Activated T-cell treated with anti-CD3 and anti-CD28 coated beads, Interleukin-2, amount 50 U/mL, for 4 hours (primary cell): Measurements from ENCODE around the gene DAB2IP. TPM values are rescaled to one million over a fixed set of nuclear protein-coding genes. Genes with fewer than 3 reads are reported as not detected.

ENCODE experiments used
- ATAC-seq, 2 donors: fragments of 200-7000 bp; cut with Tn5 transposase; one replicate each; pipeline ENCODE4 v1.10.0; 2021
- DNase-seq: peaks from one replicate; pipeline ENCODE4 v3.0.0-alpha.2; 2020
- H3K27me3 Mint-ChIP-seq: one replicate; pipeline ENCODE4 v1.8.0; 2021; ENCODE audit warnings: low read depth, mixed read lengths
- H3K36me3 Mint-ChIP-seq: one replicate; pipeline ENCODE4 v1.8.0; 2022; ENCODE audit warnings: mixed read lengths; ENCODE audit not compliant: insufficient read depth
- H3K4me1 Mint-ChIP-seq: one replicate; pipeline ENCODE4 v1.8.0; 2021; ENCODE audit warnings: low read depth, mixed read lengths
- H3K4me3 Mint-ChIP-seq: one replicate; pipeline ENCODE4 v1.8.0; 2021; ENCODE audit warnings: mild to moderate bottlenecking, moderate library complexity, mixed read lengths
- H3K9me3 Mint-ChIP-seq: one replicate; pipeline ENCODE4 v1.8.0; 2021; ENCODE audit warnings: mixed read lengths
- total RNA-seq, 3 donors: library from RNA; stranded (reverse); gene quantifications; one replicate each; pipeline ENCODE4 v1.2.1, GENCODE V29; 2021

Gene DAB2IP
- total RNA-seq, 3 donors from 2014 or later = 0.14 to 0.24 (median 0.18) TPM

DNA sequence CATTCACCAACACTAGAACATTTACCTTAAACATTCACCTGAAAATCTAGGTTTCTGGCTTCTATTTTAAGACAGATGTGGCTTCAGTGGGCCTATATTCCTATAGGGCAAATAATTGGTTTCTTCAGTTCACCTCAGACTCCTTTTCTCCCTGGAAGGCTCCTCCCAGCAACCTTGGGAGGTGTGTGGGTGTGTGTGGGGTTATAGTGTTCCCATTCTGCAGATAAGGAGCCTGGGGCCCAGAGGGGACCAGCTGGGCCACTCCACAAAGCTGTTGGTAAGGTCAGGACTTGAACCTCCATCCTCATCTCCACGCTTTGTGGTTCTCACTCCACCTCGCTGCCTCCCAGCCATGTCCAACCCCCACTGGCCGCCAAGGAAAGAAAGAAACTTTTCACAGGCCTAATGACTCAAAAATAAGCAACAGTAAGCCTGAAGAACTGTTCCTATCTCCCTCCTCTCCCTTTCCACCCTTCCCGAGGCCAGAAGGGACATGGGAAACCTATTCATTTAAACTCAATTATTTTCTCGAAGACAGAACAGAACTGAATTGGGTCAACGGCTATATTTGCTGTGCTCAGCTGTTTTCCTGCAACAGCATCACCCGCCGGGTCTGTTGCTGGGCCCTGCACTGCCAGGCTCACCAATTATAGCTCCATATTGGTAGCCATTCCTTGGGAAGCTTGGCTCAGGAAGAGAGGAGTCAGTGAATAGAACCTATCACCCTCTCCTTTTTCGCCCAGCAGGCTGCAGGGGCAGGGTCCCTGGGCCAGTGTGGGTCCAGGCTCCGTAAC is 78.5 kb downstream of the DAB2IP start:
- Mint-ChIP-seq H3K9me3 (no peaks in the 10 kb centered on the region), H3K4me3 (no peak overlapping the region), H3K4me1 (peaks cover 2% of the 10 kb centered on the region), H3K27me3 (peaks cover 15% of the 10 kb centered on the region), H3K36me3 (no peaks in the 10 kb centered on the region)
- ATAC-seq = no peak
- DNase-seq = no peak

DNA sequence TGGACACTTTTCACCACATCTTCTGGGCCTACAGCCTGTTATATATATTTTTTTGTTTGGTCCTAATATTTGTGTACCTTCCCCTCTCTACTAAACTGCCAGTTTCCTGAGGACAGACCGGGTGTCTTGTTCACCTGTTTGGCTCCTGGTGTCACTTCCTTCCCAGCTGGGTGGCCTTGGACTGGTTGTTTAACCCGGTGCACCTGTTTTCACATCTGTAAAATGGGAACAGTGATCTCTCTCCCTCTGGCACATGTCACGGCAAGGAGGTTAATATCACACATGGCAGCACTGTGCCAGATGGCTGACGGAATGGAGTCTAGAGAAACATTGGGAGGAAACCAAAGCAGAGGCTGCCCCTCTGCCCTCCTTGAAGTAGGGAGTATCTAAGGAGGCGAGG is 79.7 kb downstream of the DAB2IP start:
- H3K9me3 Mint-ChIP-seq = no peaks in the 10 kb centered on the region
- DNase-seq (no peak), ATAC-seq (no peak)
- peaks cover 26% of the 10 kb centered on the region for H3K27me3 Mint-ChIP-seq
- no peaks in the 10 kb centered on the region for H3K36me3 Mint-ChIP-seq
- H3K4me1 Mint-ChIP-seq = peaks cover 4% of the 10 kb centered on the region
- H3K4me3 Mint-ChIP-seq = no peak overlapping the region

- no peaks in the 10 kb centered on the region for H3K36me3 Mint-ChIP-seq
- DNase-seq (no peak), ATAC-seq (no peak)
- H3K4me3 Mint-ChIP-seq = no peak overlapping the region
- peaks cover 8% of the 10 kb centered on the region for H3K4me1 Mint-ChIP-seq
- peaks cover 30% of the 10 kb centered on the region for H3K27me3 Mint-ChIP-seq
- no peaks in the 10 kb centered on the region for H3K9me3 Mint-ChIP-seq
Observed at GRCh38 chr9:121731919-121732318, 80.5 kb downstream of the DAB2IP start.

DNA sequence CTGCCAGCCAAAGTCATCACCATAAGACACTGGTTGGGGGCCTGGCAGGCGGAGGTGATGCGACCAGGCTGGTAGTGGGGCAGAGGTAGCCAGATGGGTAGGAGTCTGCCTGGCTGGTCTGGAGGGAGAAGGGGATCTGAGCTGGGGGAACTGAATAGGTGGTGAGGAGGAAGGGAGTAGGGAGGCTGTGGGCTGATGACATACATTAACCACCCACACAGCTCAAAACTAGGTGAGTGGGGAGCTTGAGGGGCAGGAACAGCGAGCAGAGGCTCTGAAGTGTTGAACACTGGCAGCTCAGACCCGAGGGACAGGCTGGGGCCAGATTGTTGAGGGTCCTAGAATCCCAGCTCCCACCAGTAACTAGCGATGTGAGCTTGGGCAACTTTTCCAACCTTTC is 81.0 kb downstream of the DAB2IP start:
- Mint-ChIP-seq H3K4me1 (peaks cover 8% of the 10 kb centered on the region), H3K36me3 (no peaks in the 10 kb centered on the region), H3K27me3 (peaks cover 35% of the 10 kb centered on the region), H3K4me3 (no peak overlapping the region), H3K9me3 (no peaks in the 10 kb centered on the region)
- DNase-seq (no peak), ATAC-seq (no peak)

DNA sequence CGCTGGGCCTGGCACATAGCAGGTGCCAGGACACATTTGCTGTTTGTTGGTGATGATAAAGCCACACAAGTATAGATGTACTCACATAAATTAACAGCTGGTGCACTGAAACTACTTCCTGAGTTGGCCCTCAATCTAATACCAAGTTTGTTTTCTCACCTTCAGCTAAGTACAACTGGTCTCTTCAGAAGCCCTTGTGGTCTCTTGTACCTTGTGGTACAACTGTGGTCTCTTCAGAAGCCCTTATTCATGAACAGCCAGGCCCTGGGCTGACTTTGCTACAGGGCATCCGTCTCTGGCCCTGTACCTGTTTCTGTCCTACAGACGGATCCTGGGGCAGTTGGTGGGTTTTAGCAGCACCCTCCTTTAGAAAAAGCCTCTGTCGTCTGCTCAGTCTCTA is 81.5 kb downstream of the DAB2IP start:
- DNase-seq (no peak), ATAC-seq (no peak)
- no peaks in the 10 kb centered on the region for H3K36me3 Mint-ChIP-seq

DNA sequence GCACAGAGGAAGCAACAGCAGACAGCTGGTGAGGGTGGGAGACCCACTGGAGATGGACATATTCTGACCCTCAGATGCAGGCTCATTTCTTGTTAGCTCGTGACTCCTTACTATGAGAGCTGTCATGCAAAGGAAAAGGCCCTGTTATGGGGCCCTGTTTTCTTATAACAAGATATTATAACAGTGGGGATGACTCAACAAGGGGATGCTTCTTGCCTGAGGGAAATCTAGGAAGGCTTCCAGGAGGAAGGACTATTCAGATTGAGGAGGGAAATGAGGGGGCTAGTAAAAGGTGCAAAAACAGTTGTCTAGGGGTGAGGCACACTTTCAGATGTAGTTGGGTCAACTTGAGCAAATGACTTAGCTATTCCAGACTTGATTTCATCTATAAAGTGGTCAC is 83.0 kb downstream of the DAB2IP start:
- no peak for DNase-seq
- H3K36me3 Mint-ChIP-seq = no peaks in the 10 kb centered on the region
- H3K27me3 Mint-ChIP-seq = peaks cover 43% of the 10 kb centered on the region
- no peaks in the 10 kb centered on the region for H3K9me3 Mint-ChIP-seq
- no peak overlapping the region for H3K4me3 Mint-ChIP-seq
- ATAC-seq = no peak
- peaks cover 8% of the 10 kb centered on the region for H3K4me1 Mint-ChIP-seq

More for the DNA sequence above, 81.5 kb downstream of the DAB2IP start:
- no peak overlapping the region for H3K4me3 Mint-ChIP-seq
- peaks cover 39% of the 10 kb centered on the region for H3K27me3 Mint-ChIP-seq
- H3K4me1 Mint-ChIP-seq = peaks cover 8% of the 10 kb centered on the region
- no peaks in the 10 kb centered on the region for H3K9me3 Mint-ChIP-seq

- H3K4me1 Mint-ChIP-seq = peaks cover 8% of the 10 kb centered on the region
- ATAC-seq (peak in 1 of 2 donors; percentile 33), DNase-seq (no peak)
- H3K9me3 Mint-ChIP-seq = no peaks in the 10 kb centered on the region
- no peaks in the 10 kb centered on the region for H3K36me3 Mint-ChIP-seq
- no peak overlapping the region for H3K4me3 Mint-ChIP-seq
- peaks cover 43% of the 10 kb centered on the region for H3K27me3 Mint-ChIP-seq
Observed at GRCh38 chr9:121735065-121735792, 83.8 kb downstream of the DAB2IP start.

GRCh38 chr9:121735793-121736770 is 84.6 kb downstream of the DAB2IP start:
- Mint-ChIP-seq H3K36me3 (no peaks in the 10 kb centered on the region), H3K4me1 (peaks cover 8% of the 10 kb centered on the region), H3K4me3 (no peak overlapping the region), H3K27me3 (peaks cover 43% of the 10 kb centered on the region), H3K9me3 (no peaks in the 10 kb centered on the region)
- DNase-seq (no peak), ATAC-seq (no peak)

DNA sequence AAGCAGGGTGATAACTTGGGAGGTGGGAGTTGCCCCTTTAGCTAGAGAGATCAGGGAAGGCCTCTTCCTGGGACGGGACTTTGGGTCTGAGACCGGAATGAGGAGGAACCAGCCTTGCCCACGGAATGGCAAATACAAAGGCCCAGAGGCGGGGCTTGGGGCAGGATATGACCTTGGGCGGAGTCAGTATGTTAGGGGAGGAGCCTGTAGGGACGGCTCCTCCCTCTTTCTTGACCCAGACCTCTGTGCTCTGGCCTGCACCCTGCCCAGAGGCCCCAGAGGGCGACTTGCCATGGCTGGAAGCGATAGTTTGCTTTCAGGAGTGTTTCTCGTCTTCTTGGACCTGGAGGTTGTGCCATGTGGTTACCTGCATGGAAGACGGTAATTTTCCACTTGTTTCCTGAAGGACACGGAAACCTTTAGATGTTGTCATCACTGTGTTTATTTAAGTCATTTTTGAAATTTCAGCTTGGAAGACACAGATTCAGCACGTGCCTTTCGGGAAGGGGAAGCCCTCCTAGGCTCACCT is 85.6 kb downstream of the DAB2IP start:
- no peak for ATAC-seq
- Mint-ChIP-seq H3K4me1 (peaks cover 8% of the 10 kb centered on the region), H3K9me3 (no peaks in the 10 kb centered on the region), H3K4me3 (no peak overlapping the region), H3K27me3 (peaks cover 43% of the 10 kb centered on the region), H3K36me3 (no peaks in the 10 kb centered on the region)
- DNase-seq = no peak

- no peak overlapping the region for H3K4me3 Mint-ChIP-seq
- H3K9me3 Mint-ChIP-seq = no peaks in the 10 kb centered on the region
- H3K36me3 Mint-ChIP-seq = no peaks in the 10 kb centered on the region
- peaks cover 6% of the 10 kb centered on the region for H3K4me1 Mint-ChIP-seq
- ATAC-seq (no peak), DNase-seq (no peak)
- peaks cover 43% of the 10 kb centered on the region for H3K27me3 Mint-ChIP-seq
Observed at GRCh38 chr9:121737481-121737931, 86.1 kb downstream of the DAB2IP start.

GRCh38 chr9:121738411-121738810 is 87.0 kb downstream of the DAB2IP start:
- ATAC-seq (no peak), DNase-seq (no peak)
- Mint-ChIP-seq H3K4me1 (peaks cover 6% of the 10 kb centered on the region), H3K9me3 (no peaks in the 10 kb centered on the region), H3K27me3 (peaks cover 40% of the 10 kb centered on the region), H3K4me3 (no peak overlapping the region), H3K36me3 (no peaks in the 10 kb centered on the region)

DNA sequence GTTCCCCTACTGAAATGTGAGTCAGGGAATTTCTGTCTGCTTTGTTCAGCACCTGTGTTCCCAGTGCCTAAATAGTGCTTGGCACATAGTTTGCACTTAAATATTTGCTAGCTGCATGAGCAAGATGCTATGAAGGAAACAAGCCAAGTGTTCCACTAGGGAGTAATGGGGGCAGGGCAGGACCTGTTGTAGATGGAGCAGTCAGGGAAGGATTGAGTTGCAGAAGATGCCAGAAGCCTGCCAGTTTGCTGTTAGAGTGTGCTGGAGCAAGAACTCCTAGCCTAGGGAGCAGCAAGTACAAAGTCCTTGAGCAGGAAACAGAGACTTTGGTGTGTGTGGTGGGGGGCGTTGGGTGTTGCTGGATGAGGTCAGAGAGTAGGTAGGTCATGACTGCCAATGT is 87.5 kb downstream of the DAB2IP start:
- Mint-ChIP-seq H3K36me3 (no peaks in the 10 kb centered on the region), H3K27me3 (peaks cover 36% of the 10 kb centered on the region), H3K4me1 (peaks cover 6% of the 10 kb centered on the region), H3K9me3 (no peaks in the 10 kb centered on the region), H3K4me3 (no peak overlapping the region)
- DNase-seq = no peak
- ATAC-seq = no peak

DNA sequence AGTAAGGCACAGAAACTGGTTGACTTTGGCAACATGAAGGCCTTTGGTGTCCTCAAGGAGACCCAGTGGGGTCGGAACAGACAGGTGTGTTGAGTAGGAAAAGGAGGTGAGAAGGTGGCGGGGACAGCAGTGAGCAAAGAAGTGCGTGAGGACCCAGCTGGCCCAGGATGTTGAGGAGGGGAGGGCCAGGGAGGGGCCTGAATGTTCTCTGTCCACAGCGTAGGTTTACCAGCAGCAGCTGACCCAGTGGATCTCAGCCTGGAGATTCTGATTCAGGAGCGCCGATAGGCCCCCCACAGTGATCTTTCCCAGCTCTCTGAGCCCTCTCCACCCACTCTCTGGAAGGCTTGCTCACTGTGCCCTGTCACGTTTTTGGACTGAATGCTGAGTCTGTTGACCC is 88.5 kb downstream of the DAB2IP start:
- Mint-ChIP-seq H3K27me3 (peaks cover 28% of the 10 kb centered on the region), H3K4me3 (no peak overlapping the region), H3K4me1 (peaks cover 6% of the 10 kb centered on the region), H3K36me3 (no peaks in the 10 kb centered on the region), H3K9me3 (no peaks in the 10 kb centered on the region)
- ATAC-seq (no peak), DNase-seq (no peak)
